ENCODE results near the gene KLHL34.

KLHL34 gene, protein sequence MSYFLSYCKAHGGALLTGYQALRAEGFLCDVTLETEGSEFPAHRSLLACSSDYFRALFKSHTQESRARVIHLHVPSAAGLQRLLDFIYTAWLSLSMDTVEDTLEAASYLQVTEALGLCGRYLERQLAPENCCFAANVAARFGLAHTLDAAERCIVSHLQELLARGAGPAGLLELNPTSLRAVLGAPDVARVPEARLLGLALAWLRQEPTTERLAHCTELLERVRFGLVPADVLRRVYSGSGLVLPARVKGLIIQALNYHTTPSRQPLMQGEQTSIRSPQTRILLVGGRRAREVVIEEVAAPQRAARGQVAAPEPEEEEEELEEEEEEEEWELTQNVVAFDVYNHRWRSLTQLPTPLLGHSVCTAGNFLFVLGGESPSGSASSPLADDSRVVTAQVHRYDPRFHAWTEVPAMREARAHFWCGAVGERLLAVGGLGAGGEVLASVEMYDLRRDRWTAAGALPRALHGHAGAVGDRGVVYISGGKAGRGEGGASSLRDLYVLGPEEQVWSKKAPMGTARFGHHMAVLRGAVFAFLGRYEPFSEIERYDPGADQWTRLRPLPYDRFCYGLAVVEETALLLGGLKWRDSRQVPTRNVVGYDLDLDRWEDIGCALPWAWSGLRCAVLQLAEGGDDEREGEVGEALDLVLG

DNA sequence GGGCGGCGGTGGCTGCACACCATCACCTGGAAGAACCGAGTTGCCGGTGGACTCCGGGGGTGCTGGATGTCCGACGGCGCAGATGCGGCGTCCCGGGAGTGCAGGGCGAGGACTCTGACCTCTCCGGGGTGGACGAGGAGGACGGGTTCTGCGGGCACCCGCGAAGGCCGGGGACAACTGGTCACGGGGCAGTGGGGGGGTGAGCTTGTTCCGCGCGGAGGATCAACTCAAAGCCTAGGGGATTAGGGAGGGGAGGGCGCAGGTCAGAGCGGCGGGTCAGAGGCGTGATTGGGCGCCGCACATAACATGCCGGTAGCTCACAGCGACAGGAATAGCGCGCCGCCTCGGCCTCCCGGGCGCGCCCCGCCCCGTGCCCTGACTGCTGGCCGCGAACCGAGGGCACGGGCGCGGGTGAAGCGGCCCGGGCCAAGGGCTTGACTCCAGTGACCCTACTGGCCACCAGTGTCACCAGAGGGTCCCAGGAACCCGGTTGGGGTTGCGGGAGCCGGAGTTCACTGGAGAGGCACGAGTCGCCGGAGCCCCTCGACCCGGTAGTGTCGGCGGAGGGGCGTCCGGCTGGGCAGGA, at the start of gene KLHL34:
TSS of gene KLHL34 (minus strand) at position 179 of the 586 bp plus-strand sequence. CDS start 542 bp downstream, outside the sequence.
- no peak for DNase-seq (ENCODE audit: low read depth)

DNA sequence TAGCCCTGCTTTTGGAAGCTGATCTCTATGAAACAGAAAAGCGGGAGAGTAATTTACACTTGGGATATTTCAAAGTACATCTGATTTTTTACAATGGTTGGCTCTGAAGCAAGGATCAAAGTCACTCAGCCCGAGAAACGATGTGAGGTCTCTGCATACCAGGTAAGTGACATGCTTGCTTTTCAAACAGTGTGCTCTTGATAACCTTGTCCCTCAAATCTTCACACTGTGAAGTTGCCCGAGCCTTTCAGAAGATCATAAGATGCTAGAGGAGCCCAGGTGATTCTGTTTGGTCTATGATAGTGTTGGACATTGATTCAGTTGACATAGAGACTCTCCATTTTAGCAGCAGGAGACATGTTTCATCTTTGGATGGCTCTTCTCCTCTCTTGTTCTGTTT, 47.1 kb upstream of the KLHL34 start:
- DNase-seq (ENCODE audit: low read depth), result no peak

DNA sequence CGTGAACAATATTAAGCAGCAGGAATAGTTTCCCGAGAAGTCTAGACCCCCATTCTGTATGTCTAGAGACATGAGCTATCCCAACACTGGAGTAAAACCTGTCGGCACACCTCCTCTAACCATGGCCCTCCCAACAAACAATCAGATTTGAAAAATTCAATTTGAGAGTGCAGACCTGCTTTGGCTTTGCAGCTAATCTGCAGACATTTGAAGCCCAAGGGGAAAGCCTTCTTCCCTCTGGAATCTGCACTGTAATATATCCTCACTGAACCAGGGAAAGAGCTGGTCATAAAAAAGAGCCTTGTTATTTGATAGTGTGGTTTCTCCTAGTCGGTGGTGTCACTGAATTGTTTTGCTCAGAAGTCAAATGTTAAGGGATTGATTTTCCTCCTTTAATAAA, 44.6 kb upstream of the KLHL34 start:
- DNase-seq (ENCODE audit: low read depth), result no peak

DNA sequence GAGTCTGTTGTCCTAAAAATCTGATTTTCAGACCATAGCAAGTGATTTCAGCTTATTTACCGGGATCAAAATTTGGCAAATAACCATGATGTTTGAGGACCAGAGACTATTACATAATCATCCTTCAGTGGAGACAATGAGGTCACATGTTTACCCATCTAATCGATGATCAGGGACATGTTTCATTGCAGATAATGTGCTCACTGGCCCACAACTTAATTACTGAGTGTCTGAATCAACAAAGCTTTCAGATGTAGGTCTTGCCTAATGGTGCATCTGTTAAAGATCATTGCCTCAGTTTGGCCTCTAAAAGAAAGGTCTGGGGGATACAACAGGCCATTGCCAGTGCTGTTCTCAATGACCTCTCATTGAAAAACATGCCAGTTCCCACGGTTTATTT, 42.8 kb upstream of the KLHL34 start:
- DNase-seq (ENCODE audit: low read depth), result no peak

DNA sequence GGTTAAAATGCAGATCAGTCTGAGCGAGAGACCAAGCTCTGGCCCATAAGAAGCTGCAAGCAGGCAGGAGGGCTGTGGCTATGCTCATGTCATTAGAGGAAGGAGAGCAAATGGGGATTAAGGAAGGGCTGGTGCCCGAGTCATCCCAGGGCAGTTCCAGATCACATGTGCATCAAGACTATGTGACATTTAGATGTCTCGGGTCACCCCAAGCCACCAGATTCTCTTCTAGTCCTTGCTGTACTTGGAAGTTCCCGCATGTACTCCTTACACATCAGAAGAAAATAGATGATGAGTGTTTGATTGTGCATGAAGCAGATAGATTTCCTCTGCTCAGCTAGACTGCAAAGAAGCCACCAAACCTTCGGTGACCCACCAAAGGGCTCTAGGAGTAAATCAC, 42.1 kb upstream of the KLHL34 start:
- DNase-seq (ENCODE audit: low read depth), result no peak

DNA sequence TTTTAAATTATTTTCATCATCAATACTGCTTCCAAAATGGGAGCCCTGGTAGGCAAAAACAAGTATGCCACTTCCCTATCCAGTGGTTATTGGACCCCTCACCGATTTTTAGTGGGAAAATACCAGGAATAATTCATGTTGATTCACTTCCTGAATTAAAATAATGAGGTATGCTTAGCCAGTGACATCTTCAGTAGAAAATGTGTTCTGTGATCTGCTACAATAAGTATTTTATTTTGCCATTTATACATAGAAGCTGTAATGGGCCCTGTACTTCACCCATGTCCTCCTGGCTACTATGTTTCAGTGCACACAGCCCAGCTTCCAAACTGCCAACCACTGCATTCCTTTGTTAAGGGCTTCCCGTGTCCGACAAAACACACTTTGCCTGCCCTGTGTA, 41.0 kb upstream of the KLHL34 start:
- DNase-seq (ENCODE audit: low read depth), result no peak

DNA sequence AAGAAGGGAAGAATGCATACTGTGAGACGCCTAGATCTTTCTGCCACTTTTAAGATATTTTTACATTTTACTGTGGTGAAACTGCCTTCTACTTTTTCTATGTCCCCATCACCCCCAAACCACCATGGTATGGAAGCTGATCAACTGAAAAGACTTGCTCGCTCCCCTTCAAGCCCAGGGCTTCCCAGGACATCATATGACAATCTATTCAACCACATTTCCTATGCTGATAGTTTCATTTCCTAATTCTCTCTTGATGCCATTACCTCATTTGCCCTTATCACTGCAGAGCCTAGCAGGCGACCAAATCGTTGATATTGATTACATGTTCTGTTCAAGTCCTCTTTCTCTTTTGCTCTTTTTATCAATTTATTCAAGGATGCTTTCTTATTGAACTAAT, 40.1 kb upstream of the KLHL34 start:
- no peak for DNase-seq (ENCODE audit: low read depth)

DNA sequence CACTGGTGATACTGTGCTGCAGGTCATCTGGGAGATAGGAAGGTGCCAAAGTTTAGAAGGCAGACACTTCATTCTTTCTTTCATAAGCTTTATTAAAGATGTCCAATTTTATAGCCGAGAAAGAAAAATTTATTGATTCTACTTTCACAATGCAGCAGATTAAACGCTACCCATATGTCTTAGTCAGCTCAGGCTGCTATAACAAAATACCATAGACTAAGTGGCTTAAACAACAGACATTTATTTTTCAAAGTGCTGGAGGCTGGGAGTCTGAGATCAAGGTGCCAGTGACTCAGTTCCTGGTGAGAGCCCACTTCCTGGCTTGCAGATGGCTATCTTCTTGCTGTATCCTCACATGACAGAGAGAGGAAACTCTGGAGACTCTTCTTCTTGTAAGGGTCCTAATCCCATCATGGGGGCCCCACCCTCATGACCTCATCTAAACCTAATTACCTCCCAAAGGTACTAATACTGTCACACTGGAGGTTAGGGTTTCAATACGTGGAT, 33.4 kb upstream of the KLHL34 start:
- DNase-seq (ENCODE audit: low read depth), result no peak

DNA sequence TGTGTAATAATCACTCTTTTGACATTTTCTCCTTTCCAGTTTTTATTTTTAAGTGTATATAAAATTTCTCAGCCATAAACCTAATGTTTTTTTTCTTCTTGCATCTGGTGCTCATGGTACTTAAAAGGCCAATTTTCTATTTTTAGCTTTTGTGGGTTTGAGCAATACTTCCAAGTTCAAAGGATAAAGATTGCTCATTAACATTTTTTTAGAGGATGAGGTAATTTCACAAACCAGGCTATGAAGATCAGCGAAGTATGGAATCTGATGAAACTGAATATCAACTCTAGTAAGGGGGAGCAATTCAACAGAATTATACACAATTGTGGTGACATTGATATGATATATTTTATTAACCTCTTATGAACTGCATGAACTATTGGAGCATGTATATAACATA, 25.8 kb upstream of the KLHL34 start:
- DNase-seq (ENCODE audit: low read depth), result peak; percentile 2

DNA sequence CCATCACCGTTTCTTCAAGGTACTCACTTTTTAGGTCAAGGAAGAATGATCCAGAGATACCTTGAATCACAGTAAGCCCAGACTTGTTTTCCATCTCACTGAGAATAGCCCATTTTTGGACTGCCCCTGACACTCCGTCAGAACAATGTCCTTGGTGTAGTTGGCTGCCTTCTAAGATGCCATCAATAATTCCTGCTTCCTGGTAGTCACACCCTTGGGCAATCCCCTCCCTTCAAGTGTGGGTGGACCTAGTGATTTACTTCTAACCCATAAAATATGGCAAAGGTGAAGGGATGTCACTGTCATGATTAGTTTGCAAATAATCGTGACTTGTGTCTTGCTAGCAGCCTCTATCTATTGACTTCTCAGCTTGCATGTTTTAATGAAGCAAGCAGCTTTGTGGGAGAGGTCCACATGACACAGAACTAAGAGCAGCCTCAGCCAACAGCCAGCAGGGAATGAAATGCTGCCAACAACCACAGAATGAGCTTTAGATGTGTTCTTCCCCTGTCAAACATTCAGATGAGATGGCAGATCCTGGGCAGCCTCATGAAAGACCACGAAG, 20.0 kb upstream of the KLHL34 start:
- DNase-seq (ENCODE audit: low read depth), result no peak

DNA sequence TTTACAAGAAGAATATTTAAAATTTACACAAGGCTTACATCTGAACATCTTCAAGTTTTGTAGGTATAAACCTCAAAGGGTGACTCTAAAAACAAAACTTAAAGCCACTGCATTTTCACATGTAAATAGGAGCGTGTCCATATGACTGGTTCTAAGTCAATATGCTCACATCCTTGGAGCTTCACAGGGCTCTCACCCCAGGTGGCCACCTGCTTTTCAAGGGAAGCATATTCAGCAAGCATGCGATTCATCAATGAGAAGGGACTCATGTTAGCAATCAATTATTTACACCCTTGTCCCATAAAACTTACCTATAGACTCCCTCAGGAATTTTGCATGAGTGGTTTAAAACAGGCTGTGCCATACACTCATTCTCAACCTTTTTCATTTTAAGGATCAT, 17.8 kb upstream of the KLHL34 start:
- DNase-seq (ENCODE audit: low read depth), result no peak

DNA sequence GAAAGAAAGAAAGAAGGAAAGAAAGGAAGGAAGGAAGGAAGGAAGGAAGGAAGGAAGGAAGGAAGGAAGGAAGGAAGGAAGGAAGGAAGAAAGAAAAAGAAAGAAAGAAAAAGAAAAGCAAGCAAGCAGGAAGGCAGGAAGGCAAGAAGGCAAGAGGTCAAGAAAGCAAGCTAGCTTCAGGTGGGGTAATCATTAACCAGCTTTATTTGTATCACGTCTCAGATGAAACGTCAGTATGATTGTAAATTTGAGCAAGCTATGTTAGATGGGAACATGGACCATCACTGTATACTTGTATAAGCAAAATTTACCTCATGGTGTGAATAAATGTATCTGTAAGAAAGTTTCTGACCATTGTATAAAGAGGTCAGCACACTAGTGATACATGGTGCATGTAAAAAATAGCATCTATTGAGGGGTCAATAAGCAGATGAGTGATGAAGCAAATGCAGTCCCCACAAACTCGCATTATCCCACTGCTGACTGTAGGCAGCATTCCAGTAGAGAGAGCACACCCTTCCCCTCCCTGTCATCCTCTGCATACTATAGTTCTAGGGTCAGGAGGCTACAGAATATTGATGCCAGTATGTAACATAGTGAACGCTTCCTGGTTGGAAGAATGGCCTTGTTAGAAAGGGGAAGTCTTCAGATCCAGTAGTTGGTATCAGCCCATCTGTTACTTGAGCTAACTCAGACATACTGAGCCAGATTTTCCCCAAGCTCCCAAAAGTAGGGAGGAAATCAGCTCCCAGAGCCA, 16.5 kb upstream of the KLHL34 start:
- no peak for DNase-seq (ENCODE audit: low read depth)

DNA sequence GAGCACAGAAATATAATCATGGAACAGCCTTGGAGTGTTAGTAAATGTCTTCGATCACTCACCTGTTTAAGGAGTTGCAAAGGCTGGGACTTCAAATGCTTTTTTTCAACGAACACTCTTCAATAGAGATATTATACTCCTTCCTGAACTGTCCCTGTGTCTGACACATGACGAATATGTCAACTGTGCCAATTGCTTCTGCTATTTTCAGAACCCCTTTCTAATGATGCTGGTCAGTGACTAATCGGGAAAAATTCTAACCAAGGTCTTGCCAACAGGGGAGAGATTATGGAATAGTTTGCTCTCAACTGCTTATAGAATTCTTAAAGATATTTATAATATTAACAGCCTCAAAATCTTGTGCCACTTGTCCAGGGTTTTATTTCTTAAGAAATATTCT, 8.5 kb upstream of the KLHL34 start:
- no peak for DNase-seq (ENCODE audit: low read depth)

DNA sequence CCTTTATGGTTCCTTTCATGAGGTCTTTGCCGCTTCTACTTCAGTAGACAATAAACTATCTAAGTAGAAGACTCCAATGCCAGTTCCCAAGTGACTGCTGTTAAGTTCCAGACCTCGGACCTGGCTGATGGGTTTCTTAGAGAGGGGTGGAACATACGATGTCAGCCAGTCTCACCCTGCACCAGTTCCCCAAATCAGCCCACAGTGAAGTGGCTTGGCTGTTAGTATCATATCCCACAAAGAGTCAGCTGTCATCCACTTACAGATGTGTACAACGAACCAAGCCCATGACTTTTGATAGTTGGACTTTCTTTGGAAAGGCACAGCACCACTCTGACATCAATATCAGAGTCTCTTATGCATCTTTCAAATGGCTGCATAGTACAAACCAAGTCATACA, 8.1 kb upstream of the KLHL34 start:
- no peak for DNase-seq (ENCODE audit: low read depth)

DNA sequence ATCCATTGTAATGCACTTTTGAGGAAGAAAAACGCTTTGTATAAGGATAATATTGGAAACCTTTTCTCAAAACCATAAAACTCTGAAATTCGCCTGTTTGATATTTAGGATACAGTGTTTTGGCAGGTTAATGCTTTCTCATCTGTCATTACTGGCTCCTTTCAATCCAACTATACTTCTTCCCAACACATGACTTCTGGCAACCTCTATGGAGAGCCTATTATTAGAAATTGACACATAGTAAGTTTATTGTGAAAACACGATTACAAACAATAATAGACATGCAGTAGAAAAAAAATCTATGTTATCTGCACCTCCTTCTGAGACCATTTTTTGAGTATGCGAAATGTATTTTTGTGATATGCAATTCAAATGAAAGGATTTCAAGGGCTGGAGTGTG, 4.6 kb upstream of the KLHL34 start:
- DNase-seq (ENCODE audit: low read depth), result no peak

DNA sequence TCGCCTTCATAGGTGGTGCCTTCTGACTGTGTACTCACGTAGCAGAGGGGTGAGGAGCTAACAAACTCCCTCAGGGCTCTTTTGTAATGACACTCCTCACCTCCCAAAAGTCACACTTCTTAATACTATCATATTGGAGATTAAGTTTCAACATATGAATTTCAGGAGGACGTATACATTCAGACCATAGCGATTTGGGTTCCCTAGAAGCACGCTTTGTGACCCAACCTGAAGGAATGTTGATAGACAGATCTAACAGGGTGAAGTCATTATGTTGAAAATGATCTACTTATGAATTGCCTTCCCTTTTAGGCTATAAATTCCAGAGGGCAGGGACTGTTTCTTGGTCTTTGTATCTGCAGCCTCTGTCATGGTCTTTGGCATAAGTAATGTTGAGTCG, 3.2 kb upstream of the KLHL34 start:
- DNase-seq (ENCODE audit: low read depth), result no peak

DNA sequence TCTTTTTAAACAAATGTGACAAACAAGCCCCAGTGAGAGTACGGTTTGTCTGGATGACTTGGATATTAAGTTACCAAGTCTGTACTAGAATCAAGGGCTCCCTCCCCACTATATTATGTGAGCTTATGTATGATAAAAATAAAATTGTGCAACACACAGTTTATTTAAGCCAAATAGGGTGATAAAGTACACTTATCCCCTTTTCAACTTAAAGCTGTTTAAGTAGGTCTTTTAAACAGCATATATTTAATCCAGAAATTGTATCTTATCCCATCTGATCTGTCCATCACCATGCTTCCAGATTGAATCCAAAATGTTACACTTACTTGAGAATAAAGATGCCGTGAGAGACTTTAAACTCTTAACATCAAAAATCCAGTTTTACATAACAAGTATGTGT, 2.0 kb upstream of the KLHL34 start:
- DNase-seq (ENCODE audit: low read depth), result no peak

DNA sequence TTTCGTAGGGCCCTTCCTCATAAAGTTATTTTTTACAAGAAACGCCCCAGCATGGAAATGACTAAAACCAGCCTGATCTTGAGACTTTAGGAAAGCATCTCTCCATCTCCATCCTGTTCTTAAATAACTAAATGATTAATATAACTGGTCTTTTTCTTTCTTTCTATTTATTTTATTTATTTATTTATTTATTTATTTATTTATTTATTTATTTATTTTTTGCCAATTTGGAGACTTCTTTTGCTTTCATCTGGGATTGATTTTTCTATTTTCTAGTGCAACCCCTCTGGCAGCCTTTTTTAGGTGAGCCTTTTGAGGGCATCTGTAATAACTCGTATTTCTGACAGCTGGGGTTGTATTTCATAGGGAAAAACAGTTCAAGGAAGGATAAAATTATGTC, 1.2 kb upstream of the KLHL34 start:
- no peak for DNase-seq (ENCODE audit: low read depth)

DNA sequence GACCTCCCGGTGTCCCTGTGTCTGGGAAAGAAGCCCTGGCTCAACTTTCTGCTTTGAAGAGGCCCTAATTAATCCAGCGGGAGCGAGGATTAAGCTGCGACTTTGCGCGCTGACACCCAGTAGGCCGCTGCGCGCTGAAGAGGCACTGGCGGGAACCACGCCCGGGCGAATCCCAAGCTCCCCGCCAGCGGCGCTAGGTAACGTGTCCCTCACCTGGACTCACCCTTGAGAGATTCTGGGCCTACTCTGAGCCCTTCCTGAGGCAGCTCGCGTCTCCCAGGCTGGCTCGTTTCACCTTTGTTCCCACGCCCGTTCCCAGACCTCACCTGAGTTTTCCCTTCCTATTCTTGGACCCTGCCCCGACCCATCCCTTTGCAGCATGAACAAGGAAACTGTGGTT, 616 bp upstream of the KLHL34 start:
- DNase-seq (ENCODE audit: low read depth), result no peak

DNA sequence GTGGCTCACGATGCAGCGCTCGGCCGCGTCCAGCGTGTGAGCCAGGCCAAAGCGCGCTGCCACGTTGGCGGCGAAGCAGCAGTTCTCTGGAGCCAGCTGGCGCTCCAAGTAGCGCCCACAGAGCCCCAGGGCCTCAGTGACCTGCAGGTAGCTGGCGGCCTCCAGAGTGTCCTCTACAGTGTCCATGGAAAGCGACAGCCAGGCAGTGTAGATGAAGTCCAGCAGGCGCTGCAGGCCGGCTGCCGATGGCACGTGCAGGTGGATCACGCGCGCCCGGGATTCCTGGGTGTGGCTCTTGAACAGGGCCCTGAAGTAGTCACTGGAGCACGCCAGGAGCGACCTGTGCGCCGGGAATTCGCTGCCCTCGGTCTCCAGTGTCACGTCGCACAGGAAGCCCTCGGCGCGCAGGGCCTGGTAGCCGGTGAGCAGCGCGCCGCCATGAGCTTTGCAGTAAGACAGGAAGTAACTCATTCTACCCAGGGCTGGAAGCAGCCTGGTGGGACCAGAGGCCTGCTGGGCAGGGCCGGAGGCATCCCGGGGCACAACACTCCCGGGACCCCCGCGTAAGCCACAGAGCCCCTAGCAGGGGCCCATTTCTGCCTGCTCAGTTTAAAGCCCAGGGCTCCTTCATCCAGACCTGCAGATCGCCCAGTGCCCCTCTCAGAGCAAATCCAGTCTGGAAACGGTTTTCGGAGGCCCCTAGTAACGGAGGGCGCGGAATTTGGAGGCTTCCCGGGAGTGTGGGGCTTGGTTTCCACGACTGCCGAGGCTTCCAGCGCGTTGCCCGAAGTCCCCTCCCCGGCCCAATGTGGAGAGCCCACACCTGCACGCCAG, 595 bp downstream of the KLHL34 start:
- no peak for DNase-seq (ENCODE audit: low read depth)

DNA sequence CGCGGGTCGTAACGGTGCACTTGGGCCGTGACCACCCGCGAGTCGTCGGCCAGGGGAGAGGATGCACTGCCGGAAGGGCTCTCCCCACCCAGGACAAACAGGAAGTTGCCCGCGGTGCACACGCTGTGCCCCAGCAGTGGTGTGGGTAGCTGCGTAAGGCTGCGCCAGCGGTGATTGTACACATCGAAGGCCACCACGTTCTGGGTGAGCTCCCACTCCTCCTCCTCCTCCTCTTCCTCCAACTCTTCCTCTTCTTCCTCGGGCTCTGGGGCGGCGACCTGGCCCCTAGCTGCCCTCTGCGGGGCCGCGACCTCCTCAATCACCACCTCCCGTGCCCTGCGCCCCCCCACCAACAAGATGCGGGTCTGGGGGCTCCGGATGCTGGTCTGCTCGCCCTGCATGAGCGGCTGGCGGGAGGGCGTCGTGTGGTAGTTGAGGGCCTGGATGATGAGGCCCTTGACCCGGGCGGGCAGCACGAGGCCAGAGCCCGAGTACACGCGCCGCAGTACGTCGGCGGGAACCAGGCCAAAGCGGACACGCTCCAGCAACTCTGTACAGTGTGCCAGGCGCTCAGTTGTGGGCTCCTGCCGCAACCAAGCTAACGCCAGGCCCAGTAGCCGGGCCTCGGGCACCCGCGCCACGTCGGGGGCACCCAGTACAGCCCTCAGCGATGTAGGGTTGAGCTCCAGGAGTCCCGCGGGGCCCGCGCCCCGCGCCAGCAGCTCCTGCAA, 1.4 kb downstream of the KLHL34 start:
- DNase-seq (ENCODE audit: low read depth), result no peak

Measured in fibroblast of gingiva (primary cell).